NB4 (cell line): Measurements from ENCODE around the gene HMG20A.

Experiments used
- DNase-seq: peaks from one replicate; pipeline ENCODE4 v3.0.0; 2010; ENCODE audit warnings: low read depth
- H3K4me3 ChIP-seq: one replicate; pipeline ENCODE4 v1.5.1; 2011; ENCODE audit warnings: mild to moderate bottlenecking, low read depth, low read length, moderate library complexity
- MYC ChIP-seq: IDR thresholded peaks from 2 replicates; pipeline ENCODE4 v1.6.1; 2011; ENCODE audit warnings: low read depth, low read length
- POLR2A ChIP-seq: IDR thresholded peaks from 2 replicates; pipeline ENCODE4 v1.6.1; 2011; ENCODE audit warnings: mild to moderate bottlenecking; ENCODE audit not compliant: insufficient read length; ENCODE audit errors: extremely low read depth
- TF ChIP-seq, protein P1 (sequence below): IDR thresholded peaks from one replicate; pipeline ENCODE4 v1.5.1; 2012; ENCODE audit warnings: low read depth, low read length
- TF ChIP-seq, protein P2 (sequence below): IDR thresholded peaks from 2 replicates; pipeline ENCODE4 v1.6.1; 2011; ENCODE audit warnings: low read depth, low read length

HMG20A gene

GRCh38 chr15:77497942-77498361 lies 77.3 kb downstream of the HMG20A start:
- DNase-seq, result no peak
- no peak overlapping the region for H3K4me3 ChIP-seq
- TF ChIP-seq, protein P1, sequence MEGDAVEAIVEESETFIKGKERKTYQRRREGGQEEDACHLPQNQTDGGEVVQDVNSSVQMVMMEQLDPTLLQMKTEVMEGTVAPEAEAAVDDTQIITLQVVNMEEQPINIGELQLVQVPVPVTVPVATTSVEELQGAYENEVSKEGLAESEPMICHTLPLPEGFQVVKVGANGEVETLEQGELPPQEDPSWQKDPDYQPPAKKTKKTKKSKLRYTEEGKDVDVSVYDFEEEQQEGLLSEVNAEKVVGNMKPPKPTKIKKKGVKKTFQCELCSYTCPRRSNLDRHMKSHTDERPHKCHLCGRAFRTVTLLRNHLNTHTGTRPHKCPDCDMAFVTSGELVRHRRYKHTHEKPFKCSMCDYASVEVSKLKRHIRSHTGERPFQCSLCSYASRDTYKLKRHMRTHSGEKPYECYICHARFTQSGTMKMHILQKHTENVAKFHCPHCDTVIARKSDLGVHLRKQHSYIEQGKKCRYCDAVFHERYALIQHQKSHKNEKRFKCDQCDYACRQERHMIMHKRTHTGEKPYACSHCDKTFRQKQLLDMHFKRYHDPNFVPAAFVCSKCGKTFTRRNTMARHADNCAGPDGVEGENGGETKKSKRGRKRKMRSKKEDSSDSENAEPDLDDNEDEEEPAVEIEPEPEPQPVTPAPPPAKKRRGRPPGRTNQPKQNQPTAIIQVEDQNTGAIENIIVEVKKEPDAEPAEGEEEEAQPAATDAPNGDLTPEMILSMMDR, result no peak
- TF ChIP-seq POLR2A (no peak), MYC (no peak)
- TF ChIP-seq, protein P2, sequence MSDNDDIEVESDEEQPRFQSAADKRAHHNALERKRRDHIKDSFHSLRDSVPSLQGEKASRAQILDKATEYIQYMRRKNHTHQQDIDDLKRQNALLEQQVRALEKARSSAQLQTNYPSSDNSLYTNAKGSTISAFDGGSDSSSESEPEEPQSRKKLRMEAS, result no peak

DNA sequence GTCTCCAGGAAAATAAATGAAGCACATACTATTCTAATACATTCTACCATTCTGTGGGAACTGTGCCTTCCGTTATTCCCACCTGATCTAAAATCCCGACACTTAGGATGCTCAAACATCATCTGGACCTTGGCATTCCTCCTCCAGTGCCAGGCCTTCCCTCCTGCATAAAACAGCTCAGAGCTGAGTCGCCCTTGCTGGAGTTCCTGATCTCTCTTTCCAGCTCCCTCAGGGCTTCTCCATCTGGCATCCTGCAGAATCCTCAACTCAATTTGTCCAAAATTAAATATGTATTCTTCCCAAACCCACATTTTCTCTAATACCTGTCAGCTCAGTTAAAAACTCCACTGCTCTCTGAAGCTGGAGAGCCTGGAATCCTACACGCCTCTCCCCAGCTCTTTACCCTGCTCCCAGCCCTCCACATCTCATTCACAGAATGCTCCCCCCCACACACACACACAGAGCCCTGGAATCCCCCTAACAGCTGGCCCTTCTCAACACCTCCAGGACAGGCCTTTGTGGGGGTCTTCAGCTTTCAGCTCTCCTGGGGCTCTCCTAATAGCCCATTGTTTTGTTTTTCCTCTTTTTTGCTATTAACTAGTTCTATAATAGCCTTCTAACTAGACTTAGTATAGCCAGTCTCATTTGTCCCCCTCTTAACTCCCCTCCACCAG lies 78.5 kb downstream of the HMG20A start:
- no peak for DNase-seq
- TF ChIP-seq, protein P2, result no peak
- TF ChIP-seq POLR2A, result no peak
- TF ChIP-seq MYC, result no peak
- TF ChIP-seq, protein P1, result no peak
- no peak overlapping the region for H3K4me3 ChIP-seq

DNA sequence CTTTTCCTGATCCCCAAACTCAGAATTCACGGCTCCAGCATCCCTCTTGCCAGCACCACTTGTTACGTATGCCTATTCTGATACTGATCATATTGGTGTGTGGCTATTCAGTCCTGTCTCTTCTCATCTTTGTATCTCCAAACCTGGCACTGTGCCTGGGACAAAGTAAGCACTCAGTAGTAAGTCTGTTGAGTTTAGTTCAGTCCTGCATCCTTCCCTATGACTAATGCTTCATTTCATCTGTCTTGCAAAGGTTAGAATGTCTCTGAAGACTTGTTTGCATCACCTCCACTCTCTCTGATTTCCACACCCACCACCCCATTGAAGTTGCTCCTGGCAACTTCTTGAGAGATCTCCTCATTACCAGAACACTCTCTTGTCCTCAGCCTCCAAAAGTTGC lies 80.3 kb downstream of the HMG20A start:
- no peak for DNase-seq
- TF ChIP-seq POLR2A (no peak), MYC (no peak)
- TF ChIP-seq, protein P2, result no peak
- TF ChIP-seq, protein P1, result no peak
- no peak overlapping the region for H3K4me3 ChIP-seq

- H3K4me3 ChIP-seq, result no peak overlapping the region
- TF ChIP-seq, protein P2, result no peak
- TF ChIP-seq, protein P1, result no peak
- TF ChIP-seq MYC (no peak), POLR2A (no peak)
- no peak for DNase-seq
Observed at GRCh38 chr15:77502379-77503095, 81.8 kb downstream of the HMG20A start.

GRCh38 chr15:77503240-77503639 lies 82.6 kb downstream of the HMG20A start:
- TF ChIP-seq, protein P1, result no peak
- TF ChIP-seq, protein P2, result no peak
- no peak for TF ChIP-seq POLR2A
- TF ChIP-seq MYC, result no peak
- DNase-seq, result no peak
- no peak overlapping the region for H3K4me3 ChIP-seq
